Caco-2 (cell line): ENCODE data around the gene NCR1. TPM values are rescaled to one million over a fixed set of nuclear protein-coding genes. Genes with fewer than 3 reads are reported as not detected.
A peak's percentile ranks its signal among the peaks of the same experiment; 100 is the strongest.

Experiments
- BruUV-seq: library from RNA; stranded (reverse); fragments of 400-500 nt; replicated peaks from 2 replicates; lab custom pipeline; 2021; lab: Mats Ljungman, UMichigan
- CTCF ChIA-PET: fragments of 300-600 bp; sonication (Branson Sonifier 250); formaldehyde crosslinking; loops from one replicate; lab custom pipeline; 2022; ENCODE audit warnings: antibody characterized with exemption; lab: Charles Lee
- POLR2A ChIA-PET: fragments of 300-600 bp; sonication (Branson Sonifier 250); formaldehyde crosslinking; loops from one replicate; lab custom pipeline; 2022; ENCODE audit warnings: antibody characterized with exemption; lab: Charles Lee
- DNase-seq, 2 experiments: peaks; one replicate each; pipeline versions ENCODE4 v3.0.0 to v3.0.0-alpha.2; 2020 to 2022
- H3K27me3 ChIP-seq: replicated peaks from 2 replicates; pipeline ENCODE4 v1.6.0; 2011; ENCODE audit warnings: low read length; ENCODE audit not compliant: control insufficient read depth, insufficient read depth
- H3K36me3 ChIP-seq: 2 replicates; pipeline ENCODE4 v1.5.1; 2011; ENCODE audit warnings: low read length; ENCODE audit not compliant: control insufficient read depth, insufficient read depth
- H3K4me1 ChIP-seq: fragments of 250-450 bp; sonication (Bioruptor Pico); 2 replicates; pipeline ENCODE4 v1.5.1; 2020; ENCODE audit warnings: mild to moderate bottlenecking
- H3K4me3 ChIP-seq: 2 replicates; pipeline ENCODE4 v1.5.1; 2011; ENCODE audit warnings: low read depth, mild to moderate bottlenecking, control low read depth, low read length
- H3K9me3 ChIP-seq: fragments of 250-450 bp; sonication (Bioruptor Pico); 2 replicates; pipeline ENCODE4 v1.5.1; 2020; ENCODE audit warnings: mild to moderate bottlenecking, moderate library complexity
- H3K27ac Mint-ChIP-seq: one replicate; pipeline ENCODE4 v1.8.0; 2022; ENCODE audit warnings: mixed read lengths; ENCODE audit not compliant: unreplicated experiment
- H3K27me3 Mint-ChIP-seq: one replicate; pipeline ENCODE4 v1.8.0; 2022; ENCODE audit warnings: mixed read lengths; ENCODE audit not compliant: insufficient read depth, unreplicated experiment
- H3K36me3 Mint-ChIP-seq: one replicate; pipeline ENCODE4 v1.8.0; 2022; ENCODE audit warnings: mild to moderate bottlenecking, mixed read lengths; ENCODE audit not compliant: insufficient read depth, unreplicated experiment
- H3K4me1 Mint-ChIP-seq: one replicate; pipeline ENCODE4 v1.8.0; 2022; ENCODE audit warnings: low read depth, mixed read lengths; ENCODE audit not compliant: unreplicated experiment
- H3K4me3 Mint-ChIP-seq: one replicate; pipeline ENCODE4 v1.8.0; 2022; ENCODE audit warnings: mild to moderate bottlenecking, moderate library complexity, mixed read lengths; ENCODE audit not compliant: unreplicated experiment
- H3K9me3 Mint-ChIP-seq: one replicate; pipeline ENCODE4 v1.8.0; 2022; ENCODE audit warnings: mixed read lengths; ENCODE audit not compliant: unreplicated experiment
- CTCF ChIP-seq, 2 experiments: fragments of 200-600 bp in 1 of 2; IDR thresholded peaks; 1 replicate in 1 of 2; 2 replicates in 1 of 2; pipeline versions ENCODE4 v1.5.1 to v1.8.0; 2011 to 2022; ENCODE audit warnings: antibody characterized with exemption in 1 of 2, control low read depth in 1 of 2, inconsistent platforms in 1 of 2, low read depth in 1 of 2, low read length in 1 of 2, mild to moderate bottlenecking in 1 of 2, moderate library complexity in 1 of 2; ENCODE audit not compliant: insufficient read depth in 1 of 2, severe bottlenecking in 1 of 2, unreplicated experiment in 1 of 2
- intact Hi-C: fragments of 100-400 bp; cut with micrococcal nuclease; formaldehyde crosslinking; loops from one replicate; pipeline ENCODE4 v1.10.0; 2022; ENCODE audit not compliant: unreplicated experiment
- total RNA-seq: library from RNA; stranded (reverse); gene quantifications from 2 replicates; pipeline ENCODE4 v1.2.3, GENCODE V29; 2022

Gene NCR1
- total RNA-seq, 1 experiment from 2014 or later = 0.91 TPM

GRCh38 chr19:54955376-54955775, 49.4 kb downstream of the NCR1 start:
- no peak overlapping the region for H3K4me3 Mint-ChIP-seq
- no peak for TF ChIP-seq CTCF (IDR thresholded peaks at IDR 0.05; ENCODE audit: insufficient read depth in 1 of 2, low read depth in 1 of 2, low read length in 1 of 2, severe bottlenecking in 1 of 2, unreplicated experiment in 1 of 2)
- H3K27ac Mint-ChIP-seq = no peak overlapping the region
- BruUV-seq = no TSS peak
- DNase-seq = no peak
- no peaks in the 10 kb centered on the region for H3K36me3 Mint-ChIP-seq
- no peaks in the 10 kb centered on the region for H3K9me3 ChIP-seq
- intact Hi-C loops = no loop called here
- no peaks in the 10 kb centered on the region for H3K27me3 Mint-ChIP-seq
- no peaks in the 10 kb centered on the region for H3K27me3 ChIP-seq
- CTCF ChIA-PET = no interaction called here
- no peaks in the 10 kb centered on the region for H3K9me3 Mint-ChIP-seq
- POLR2A ChIA-PET = no interaction called here
- H3K4me1 ChIP-seq = peaks cover 33% of the 10 kb centered on the region
- no peak overlapping the region for H3K4me3 ChIP-seq
- H3K36me3 ChIP-seq = no peaks in the 10 kb centered on the region
- peaks cover 7% of the 10 kb centered on the region for H3K4me1 Mint-ChIP-seq

- Histone ChIP-seq H3K27me3 (no peaks in the 10 kb centered on the region), H3K9me3 (no peaks in the 10 kb centered on the region), H3K4me3 (no peak overlapping the region), H3K36me3 (no peaks in the 10 kb centered on the region), H3K4me1 (peaks cover 4% of the 10 kb centered on the region; the same call in 1 of the 2 replicates)
- no peak for TF ChIP-seq CTCF (IDR thresholded peaks at IDR 0.05; ENCODE audit: insufficient read depth in 1 of 2, low read depth in 1 of 2, low read length in 1 of 2, severe bottlenecking in 1 of 2, unreplicated experiment in 1 of 2)
- no peaks in the 10 kb centered on the region for H3K9me3 Mint-ChIP-seq
- no peaks in the 10 kb centered on the region for H3K27me3 Mint-ChIP-seq
- no peaks in the 10 kb centered on the region for H3K36me3 Mint-ChIP-seq
- ChIA-PET POLR2A (no interaction called here), CTCF (no interaction called here)
- no peaks in the 10 kb centered on the region for H3K4me1 Mint-ChIP-seq
- DNase-seq = no peak
- intact Hi-C loops = no loop called here
- H3K4me3 Mint-ChIP-seq = no peak overlapping the region
- no TSS peak for BruUV-seq
- peak overlapping the region; percentile 26 for H3K27ac Mint-ChIP-seq
Observed at GRCh38 chr19:54959840-54960239, 53.9 kb downstream of the NCR1 start.

Other genes with a start within 250 kb of the NCR1 start
- not detected in 2 replicates for gene LILRB4, start 243.2 kb upstream of the NCR1 start, total RNA-seq
- not detected in 2 replicates for gene KIR3DL3, start 181.7 kb upstream of the NCR1 start, total RNA-seq
- gene KIR2DL3, start 167.6 kb upstream of the NCR1 start, total RNA-seq = not detected in 2 replicates
- gene KIR2DL1, start 136.4 kb upstream of the NCR1 start, total RNA-seq = not detected in 2 replicates
- not detected in 2 replicates for gene KIR2DL4, start 102.5 kb upstream of the NCR1 start, total RNA-seq
- not detected in 2 replicates for gene KIR3DL1, start 89.7 kb upstream of the NCR1 start, total RNA-seq
- not detected in 2 replicates for gene KIR2DS4, start 73.5 kb upstream of the NCR1 start, total RNA-seq
- gene KIR3DL2, start 55.7 kb upstream of the NCR1 start, total RNA-seq = not detected in 2 replicates
- gene FCAR, start 31.9 kb upstream of the NCR1 start, total RNA-seq = not detected in 2 replicates
- 0.43 and 0.49 TPM in 2 replicates for gene NLRP7, start 41.4 kb downstream of the NCR1 start, total RNA-seq
- 108 and 115 TPM in 2 replicates for gene NLRP2, start 60.2 kb downstream of the NCR1 start, total RNA-seq
- not detected in 2 replicates for gene GP6, start 132.1 kb downstream of the NCR1 start, total RNA-seq
- 43.3 and 49.8 TPM in 2 replicates for gene RDH13, start 157.0 kb downstream of the NCR1 start, total RNA-seq
- 135 and 141 TPM in 2 replicates for gene EPS8L1, start 169.7 kb downstream of the NCR1 start, total RNA-seq
- gene PPP1R12C, start 211.5 kb downstream of the NCR1 start, total RNA-seq = 104 TPM in 2 replicates
- 11.8 and 18.0 TPM in 2 replicates for gene TNNT1, start 243.1 kb downstream of the NCR1 start, total RNA-seq